Measurements from ENCODE around the gene FUT7.

DNA sequence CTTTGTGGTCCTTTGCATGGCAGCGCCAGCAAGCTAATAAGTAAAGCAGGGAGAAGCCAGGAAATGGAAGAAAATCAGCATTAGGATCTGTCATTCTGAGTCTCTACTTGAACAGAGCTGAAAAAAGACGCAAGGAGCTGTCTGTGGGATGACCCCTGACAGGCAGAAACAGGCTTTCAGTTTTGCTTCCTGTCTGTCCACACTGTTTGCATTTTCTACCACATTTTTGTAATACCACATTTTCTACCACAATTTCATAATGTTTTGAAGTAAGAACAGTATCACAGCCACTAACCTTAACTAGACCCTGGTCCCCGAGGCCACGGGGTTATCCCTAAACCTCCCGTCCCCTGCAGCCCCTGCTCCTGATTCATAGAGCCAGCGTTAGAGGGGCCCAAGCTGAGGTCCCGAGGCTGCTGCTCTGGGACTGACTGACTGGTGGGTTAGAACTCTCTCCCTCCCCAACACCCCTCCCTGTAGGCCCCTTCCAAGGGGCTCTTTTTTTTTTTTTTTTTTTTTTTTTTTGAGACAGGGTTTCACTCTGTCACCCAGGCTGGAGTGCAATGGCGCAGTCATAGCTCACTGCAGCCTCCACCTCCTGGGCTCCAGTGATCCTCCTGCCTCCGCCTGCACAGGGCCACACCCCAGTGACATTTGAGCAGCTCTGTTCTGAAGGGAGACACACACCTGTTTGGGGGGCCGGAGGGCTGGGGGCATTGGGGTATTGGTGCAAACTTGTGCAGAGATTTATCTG lies 31.5 kb downstream of the FUT7 start:
- TF ChIP-seq, protein P1, sequence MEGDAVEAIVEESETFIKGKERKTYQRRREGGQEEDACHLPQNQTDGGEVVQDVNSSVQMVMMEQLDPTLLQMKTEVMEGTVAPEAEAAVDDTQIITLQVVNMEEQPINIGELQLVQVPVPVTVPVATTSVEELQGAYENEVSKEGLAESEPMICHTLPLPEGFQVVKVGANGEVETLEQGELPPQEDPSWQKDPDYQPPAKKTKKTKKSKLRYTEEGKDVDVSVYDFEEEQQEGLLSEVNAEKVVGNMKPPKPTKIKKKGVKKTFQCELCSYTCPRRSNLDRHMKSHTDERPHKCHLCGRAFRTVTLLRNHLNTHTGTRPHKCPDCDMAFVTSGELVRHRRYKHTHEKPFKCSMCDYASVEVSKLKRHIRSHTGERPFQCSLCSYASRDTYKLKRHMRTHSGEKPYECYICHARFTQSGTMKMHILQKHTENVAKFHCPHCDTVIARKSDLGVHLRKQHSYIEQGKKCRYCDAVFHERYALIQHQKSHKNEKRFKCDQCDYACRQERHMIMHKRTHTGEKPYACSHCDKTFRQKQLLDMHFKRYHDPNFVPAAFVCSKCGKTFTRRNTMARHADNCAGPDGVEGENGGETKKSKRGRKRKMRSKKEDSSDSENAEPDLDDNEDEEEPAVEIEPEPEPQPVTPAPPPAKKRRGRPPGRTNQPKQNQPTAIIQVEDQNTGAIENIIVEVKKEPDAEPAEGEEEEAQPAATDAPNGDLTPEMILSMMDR (IDR thresholded peaks at IDR 0.05 in 2 of 3, conservative IDR thresholded peaks at IDR 0.05 in 1 of 3; ENCODE audit: borderline replicate concordance in 1 of 3, insufficient read depth in 1 of 3, low read depth in 2 of 3, low read length in 2 of 3): no peak
- TF ChIP-seq SRF (IDR thresholded peaks at IDR 0.05; ENCODE audit: low read depth): no peak
- no peak for TF ChIP-seq POLR2A (IDR thresholded peaks at IDR 0.05; ENCODE audit: borderline replicate concordance, extremely low read depth, insufficient read depth, insufficient read length)
- no peak for TF ChIP-seq REST (IDR thresholded peaks at IDR 0.05; ENCODE audit: low read depth)
- TF ChIP-seq MAX (IDR thresholded peaks at IDR 0.05): no peak
- TF ChIP-seq, protein P2, sequence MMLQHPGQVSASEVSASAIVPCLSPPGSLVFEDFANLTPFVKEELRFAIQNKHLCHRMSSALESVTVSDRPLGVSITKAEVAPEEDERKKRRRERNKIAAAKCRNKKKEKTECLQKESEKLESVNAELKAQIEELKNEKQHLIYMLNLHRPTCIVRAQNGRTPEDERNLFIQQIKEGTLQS (IDR thresholded peaks at IDR 0.05): no peak
- TF ChIP-seq FOSL1 (IDR thresholded peaks at IDR 0.05; ENCODE audit: low read depth): no peak
- TF ChIP-seq EGR1 (IDR thresholded peaks at IDR 0.05; ENCODE audit: low read depth): no peak
- TF ChIP-seq YY1 (IDR thresholded peaks at IDR 0.05; ENCODE audit: extremely low read depth, insufficient replicate concordance, low read depth, low read length): no peak
